ENCODE results near the gene CPED1.

DNA sequence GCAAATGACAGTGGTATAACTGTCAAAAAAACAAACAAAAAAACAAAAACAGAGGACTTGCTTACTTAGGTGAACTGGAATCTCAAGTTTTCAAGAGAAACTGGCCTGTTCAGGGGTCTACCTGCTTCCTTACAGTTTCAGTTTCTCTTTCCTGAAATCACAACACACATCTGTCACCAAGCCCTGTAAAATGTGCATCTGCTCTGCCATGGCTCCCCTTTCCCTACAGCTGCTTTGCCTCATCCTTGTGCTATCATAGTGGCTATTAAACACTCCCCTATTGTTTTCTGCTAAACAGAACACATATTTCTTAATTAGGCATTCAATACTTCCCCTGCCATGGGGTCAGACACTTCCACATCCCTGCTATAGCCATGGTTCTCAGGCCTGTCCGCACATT lies 37.6 kb downstream of the CPED1 start:
- TF ChIP-seq, protein P1, sequence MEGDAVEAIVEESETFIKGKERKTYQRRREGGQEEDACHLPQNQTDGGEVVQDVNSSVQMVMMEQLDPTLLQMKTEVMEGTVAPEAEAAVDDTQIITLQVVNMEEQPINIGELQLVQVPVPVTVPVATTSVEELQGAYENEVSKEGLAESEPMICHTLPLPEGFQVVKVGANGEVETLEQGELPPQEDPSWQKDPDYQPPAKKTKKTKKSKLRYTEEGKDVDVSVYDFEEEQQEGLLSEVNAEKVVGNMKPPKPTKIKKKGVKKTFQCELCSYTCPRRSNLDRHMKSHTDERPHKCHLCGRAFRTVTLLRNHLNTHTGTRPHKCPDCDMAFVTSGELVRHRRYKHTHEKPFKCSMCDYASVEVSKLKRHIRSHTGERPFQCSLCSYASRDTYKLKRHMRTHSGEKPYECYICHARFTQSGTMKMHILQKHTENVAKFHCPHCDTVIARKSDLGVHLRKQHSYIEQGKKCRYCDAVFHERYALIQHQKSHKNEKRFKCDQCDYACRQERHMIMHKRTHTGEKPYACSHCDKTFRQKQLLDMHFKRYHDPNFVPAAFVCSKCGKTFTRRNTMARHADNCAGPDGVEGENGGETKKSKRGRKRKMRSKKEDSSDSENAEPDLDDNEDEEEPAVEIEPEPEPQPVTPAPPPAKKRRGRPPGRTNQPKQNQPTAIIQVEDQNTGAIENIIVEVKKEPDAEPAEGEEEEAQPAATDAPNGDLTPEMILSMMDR (IDR thresholded peaks at IDR 0.05; ENCODE audit: low read length), result no peak
- TF ChIP-seq EZH2 (optimal IDR thresholded peaks at IDR 0.05; ENCODE audit: low read depth, low read length) (no peak), EZH2phosphoT487 (IDR thresholded peaks at IDR 0.05; ENCODE audit: low read length) (no peak)
